Measurements from ENCODE around the gene STRBP. TPM values are rescaled to one million over a fixed set of nuclear protein-coding genes. Genes with fewer than 3 reads are reported as not detected.

The STRBP gene
- total RNA-seq, 1 experiment from 2014 or later, result 40.3 TPM

GRCh38 chr9:123099548-123099947 is 168.8 kb downstream of the STRBP start:
- intact Hi-C loops (cut with micrococcal nuclease; ENCODE audit: unreplicated experiment), result no loop called here
- Histone ChIP-seq H3K27me3 (ENCODE audit: control insufficient read depth, insufficient read depth, low read length) (no peaks in the 10 kb centered on the region), H3K9me3 (ENCODE audit: control insufficient read depth, insufficient read depth, low read depth, low read length) (no peaks in the 10 kb centered on the region), H3K4me3 (ENCODE audit: low read depth in 2 of 2, low read length in 2 of 2) (no peak overlapping the region), H3K27ac (ENCODE audit: low read length) (no peak overlapping the region), H3K4me1 (ENCODE audit: control insufficient read depth, insufficient read depth, low read length) (no peaks in the 10 kb centered on the region), H3K36me3 (ENCODE audit: control insufficient read depth, insufficient read depth, low read length) (peaks cover 6% of the 10 kb centered on the region)
- DNase-seq (ENCODE audit: low read depth, low spot score), result no peak
- no TSS peak for BruUV-seq (replicated peaks)
- ATAC-seq, result no peak
- TF ChIP-seq, protein P1, sequence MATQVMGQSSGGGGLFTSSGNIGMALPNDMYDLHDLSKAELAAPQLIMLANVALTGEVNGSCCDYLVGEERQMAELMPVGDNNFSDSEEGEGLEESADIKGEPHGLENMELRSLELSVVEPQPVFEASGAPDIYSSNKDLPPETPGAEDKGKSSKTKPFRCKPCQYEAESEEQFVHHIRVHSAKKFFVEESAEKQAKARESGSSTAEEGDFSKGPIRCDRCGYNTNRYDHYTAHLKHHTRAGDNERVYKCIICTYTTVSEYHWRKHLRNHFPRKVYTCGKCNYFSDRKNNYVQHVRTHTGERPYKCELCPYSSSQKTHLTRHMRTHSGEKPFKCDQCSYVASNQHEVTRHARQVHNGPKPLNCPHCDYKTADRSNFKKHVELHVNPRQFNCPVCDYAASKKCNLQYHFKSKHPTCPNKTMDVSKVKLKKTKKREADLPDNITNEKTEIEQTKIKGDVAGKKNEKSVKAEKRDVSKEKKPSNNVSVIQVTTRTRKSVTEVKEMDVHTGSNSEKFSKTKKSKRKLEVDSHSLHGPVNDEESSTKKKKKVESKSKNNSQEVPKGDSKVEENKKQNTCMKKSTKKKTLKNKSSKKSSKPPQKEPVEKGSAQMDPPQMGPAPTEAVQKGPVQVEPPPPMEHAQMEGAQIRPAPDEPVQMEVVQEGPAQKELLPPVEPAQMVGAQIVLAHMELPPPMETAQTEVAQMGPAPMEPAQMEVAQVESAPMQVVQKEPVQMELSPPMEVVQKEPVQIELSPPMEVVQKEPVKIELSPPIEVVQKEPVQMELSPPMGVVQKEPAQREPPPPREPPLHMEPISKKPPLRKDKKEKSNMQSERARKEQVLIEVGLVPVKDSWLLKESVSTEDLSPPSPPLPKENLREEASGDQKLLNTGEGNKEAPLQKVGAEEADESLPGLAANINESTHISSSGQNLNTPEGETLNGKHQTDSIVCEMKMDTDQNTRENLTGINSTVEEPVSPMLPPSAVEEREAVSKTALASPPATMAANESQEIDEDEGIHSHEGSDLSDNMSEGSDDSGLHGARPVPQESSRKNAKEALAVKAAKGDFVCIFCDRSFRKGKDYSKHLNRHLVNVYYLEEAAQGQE (IDR thresholded peaks at IDR 0.05; ENCODE audit: insufficient read depth in 1 of 2, low read depth in 2 of 2, low read length in 1 of 2), result no peak
- no peak for TF ChIP-seq POLR2AphosphoS5 (IDR thresholded peaks at IDR 0.05; ENCODE audit: low read depth, low read length)
- TF ChIP-seq SIN3A (IDR thresholded peaks at IDR 0.05; ENCODE audit: borderline replicate concordance, insufficient read depth, low read depth, low read length), result no peak
- TF ChIP-seq, protein P2, sequence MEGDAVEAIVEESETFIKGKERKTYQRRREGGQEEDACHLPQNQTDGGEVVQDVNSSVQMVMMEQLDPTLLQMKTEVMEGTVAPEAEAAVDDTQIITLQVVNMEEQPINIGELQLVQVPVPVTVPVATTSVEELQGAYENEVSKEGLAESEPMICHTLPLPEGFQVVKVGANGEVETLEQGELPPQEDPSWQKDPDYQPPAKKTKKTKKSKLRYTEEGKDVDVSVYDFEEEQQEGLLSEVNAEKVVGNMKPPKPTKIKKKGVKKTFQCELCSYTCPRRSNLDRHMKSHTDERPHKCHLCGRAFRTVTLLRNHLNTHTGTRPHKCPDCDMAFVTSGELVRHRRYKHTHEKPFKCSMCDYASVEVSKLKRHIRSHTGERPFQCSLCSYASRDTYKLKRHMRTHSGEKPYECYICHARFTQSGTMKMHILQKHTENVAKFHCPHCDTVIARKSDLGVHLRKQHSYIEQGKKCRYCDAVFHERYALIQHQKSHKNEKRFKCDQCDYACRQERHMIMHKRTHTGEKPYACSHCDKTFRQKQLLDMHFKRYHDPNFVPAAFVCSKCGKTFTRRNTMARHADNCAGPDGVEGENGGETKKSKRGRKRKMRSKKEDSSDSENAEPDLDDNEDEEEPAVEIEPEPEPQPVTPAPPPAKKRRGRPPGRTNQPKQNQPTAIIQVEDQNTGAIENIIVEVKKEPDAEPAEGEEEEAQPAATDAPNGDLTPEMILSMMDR (IDR thresholded peaks at IDR 0.05), result no peak
- TF ChIP-seq TCF7L2 (IDR thresholded peaks at IDR 0.05; ENCODE audit: low read depth, low read length), result no peak
- CTCF ChIA-PET, result no interaction called here
- POLR2A ChIA-PET, result no interaction called here
- in situ Hi-C loops (cut with HindIII; ENCODE audit: low pct_unique_long_range_greater_than_20kb, low sequenced_read_pairs), result no loop called here

- in situ Hi-C loops (cut with HindIII; ENCODE audit: low pct_unique_long_range_greater_than_20kb, low sequenced_read_pairs), result no loop called here
- TF ChIP-seq, protein P2 (IDR thresholded peaks at IDR 0.05), result no peak
- TF ChIP-seq TCF7L2 (IDR thresholded peaks at IDR 0.05; ENCODE audit: low read depth, low read length) (no peak), POLR2AphosphoS5 (IDR thresholded peaks at IDR 0.05; ENCODE audit: low read depth, low read length) (no peak), SIN3A (IDR thresholded peaks at IDR 0.05; ENCODE audit: borderline replicate concordance, insufficient read depth, low read depth, low read length) (no peak)
- TF ChIP-seq, protein P1 (IDR thresholded peaks at IDR 0.05; ENCODE audit: insufficient read depth in 1 of 2, low read depth in 2 of 2, low read length in 1 of 2), result no peak
- ATAC-seq, result no peak
Observed at GRCh38 chr9:123099042-123099441, 169.3 kb downstream of the STRBP start.

More at GRCh38 chr9:123099042-123099441, 169.3 kb downstream of the STRBP start:
- H3K9me3 ChIP-seq (ENCODE audit: control insufficient read depth, insufficient read depth, low read depth, low read length), result no peaks in the 10 kb centered on the region
- ChIA-PET POLR2A (no interaction called here), CTCF (no interaction called here)
- no peaks in the 10 kb centered on the region for H3K27me3 ChIP-seq (ENCODE audit: control insufficient read depth, insufficient read depth, low read length)
- no peak overlapping the region for H3K27ac ChIP-seq (ENCODE audit: low read length)
- peaks cover 6% of the 10 kb centered on the region for H3K36me3 ChIP-seq (ENCODE audit: control insufficient read depth, insufficient read depth, low read length)
- intact Hi-C loops (cut with micrococcal nuclease; ENCODE audit: unreplicated experiment), result no loop called here
- DNase-seq (ENCODE audit: low read depth, low spot score), result no peak
- no peaks in the 10 kb centered on the region for H3K4me1 ChIP-seq (ENCODE audit: control insufficient read depth, insufficient read depth, low read length)
- H3K4me3 ChIP-seq (ENCODE audit: low read depth in 2 of 2, low read length in 2 of 2), result no peak overlapping the region
- BruUV-seq (replicated peaks), result no TSS peak

All from Panc1 (cell line).